ENCODE measurements around the gene LMBR1L.
"Not testable (repeated sequence)": the region's sequence is repeated elsewhere in the genome, so short reads cannot be mapped to it uniquely, and the experiment has no call there.

The LMBR1L gene

DNA sequence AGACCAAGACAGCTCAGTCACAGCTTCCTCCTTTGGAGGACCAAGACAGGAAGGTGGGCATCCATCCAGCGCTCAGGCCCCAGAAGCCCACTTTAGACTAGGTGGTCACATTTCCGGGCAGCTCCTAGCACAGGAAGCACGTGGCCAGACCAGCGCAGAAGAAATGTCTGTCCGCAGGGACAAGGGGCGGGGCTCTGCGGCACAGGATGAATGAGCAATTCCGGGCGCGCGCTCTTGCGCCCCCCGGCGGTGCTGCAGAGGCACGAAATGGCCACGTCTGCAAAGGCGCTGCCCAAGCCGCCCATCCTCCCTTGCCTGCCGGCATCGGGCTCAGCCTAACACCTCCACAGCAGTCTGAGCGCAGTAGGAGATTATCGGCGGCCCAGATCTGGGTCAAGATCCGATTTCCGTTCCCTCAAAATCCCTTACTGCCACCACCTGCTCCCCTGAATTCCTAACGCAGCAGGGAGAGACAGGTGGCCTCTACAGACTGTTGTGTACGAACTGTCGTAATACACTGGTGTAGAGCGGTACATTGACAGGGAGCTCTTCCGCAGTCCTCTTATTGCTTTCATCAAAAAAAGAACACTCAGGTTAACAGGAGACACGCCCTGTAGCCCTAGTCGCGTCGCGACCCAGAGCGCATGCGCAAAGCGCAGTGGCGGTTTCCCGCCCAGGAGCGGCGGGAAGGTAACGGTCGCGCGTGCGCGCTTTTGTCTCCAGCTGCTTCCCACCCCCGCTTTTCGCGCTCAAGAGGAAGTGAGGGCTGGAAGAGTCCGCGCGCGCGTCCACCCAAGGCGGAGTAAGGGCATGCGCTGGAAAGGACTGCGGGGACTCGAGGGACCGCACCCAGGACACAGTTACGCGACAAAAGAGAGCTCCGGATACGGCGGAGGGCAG, 19.8 kb upstream of the LMBR1L start:
- TF ChIP-seq RARB (CRISPR knock-in tag; IDR thresholded peaks at IDR 0.05) (no peak), ZFP30 (CRISPR knock-in tag; IDR thresholded peaks at IDR 0.05) (0 out of 2 replicates have a peak, but pooled peaks have one; percentile 2)
- peak; percentile 76 for ATAC-seq

DNA sequence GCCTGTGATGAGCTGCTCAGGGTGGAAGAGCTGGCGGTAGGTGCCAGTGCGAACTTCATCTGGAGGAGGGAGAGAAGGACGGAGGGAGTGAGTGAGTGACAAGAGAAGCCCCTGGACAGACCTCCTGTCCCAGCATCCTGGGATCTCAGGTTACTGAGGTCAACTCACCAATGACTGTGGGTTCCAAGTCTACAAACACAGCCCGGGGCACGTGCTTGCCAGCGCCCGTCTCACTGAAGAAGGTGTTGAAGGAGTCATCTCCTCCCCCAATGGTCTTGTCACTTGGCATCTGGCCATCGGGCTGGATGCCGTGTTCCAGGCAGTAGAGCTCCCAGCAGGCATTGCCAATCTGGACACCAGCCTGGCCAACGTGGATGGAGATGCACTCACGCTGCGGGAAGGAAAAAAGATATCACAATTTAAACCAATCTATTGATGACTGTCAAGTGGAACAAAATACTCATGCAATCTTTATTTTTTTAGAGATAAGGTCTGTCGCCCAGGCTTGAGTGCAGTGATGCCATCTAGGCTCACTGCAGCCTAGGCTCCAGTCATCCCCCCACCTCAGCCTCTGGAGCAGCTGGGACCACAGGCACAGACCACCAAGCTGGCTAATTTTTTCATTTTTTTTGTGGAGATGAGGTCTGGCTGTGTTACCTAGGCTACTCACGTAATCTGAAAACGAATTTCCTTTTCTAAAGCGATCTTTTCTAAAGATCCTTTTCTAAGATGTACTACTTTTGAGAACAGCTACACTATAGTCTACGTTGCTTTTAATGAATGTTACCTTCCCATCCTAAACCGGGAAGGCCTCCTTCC, 18.9 kb upstream of the LMBR1L start:
- ATAC-seq: no peak
- TF ChIP-seq ZNF8 (CRISPR knock-in tag; IDR thresholded peaks at IDR 0.05) (no peak), ZFP3 (CRISPR knock-in tag; IDR thresholded peaks at IDR 0.05) (no peak), ESRRG (CRISPR knock-in tag; IDR thresholded peaks at IDR 0.05) (no peak), ZNF70 (CRISPR knock-in tag; IDR thresholded peaks at IDR 0.05) (no peak), PATZ1 (CRISPR knock-in tag; IDR thresholded peaks at IDR 0.05; ENCODE audit: borderline replicate concordance) (no peak), RARB (CRISPR knock-in tag; IDR thresholded peaks at IDR 0.05) (no peak), CSDC2 (CRISPR knock-in tag; IDR thresholded peaks at IDR 0.05) (no peak), ARNTL (CRISPR knock-in tag; IDR thresholded peaks at IDR 0.05; ENCODE audit: borderline replicate concordance, low read depth) (no peak), SNAI2 (CRISPR knock-in tag; IDR thresholded peaks at IDR 0.05) (no peak), ZFP30 (CRISPR knock-in tag; IDR thresholded peaks at IDR 0.05) (no peak), BACH2 (CRISPR knock-in tag; IDR thresholded peaks at IDR 0.05; ENCODE audit: borderline replicate concordance) (no peak), OSR1 (CRISPR knock-in tag; IDR thresholded peaks at IDR 0.05) (no peak), TCF4 (CRISPR knock-in tag; IDR thresholded peaks at IDR 0.05; ENCODE audit: borderline replicate concordance) (no peak), ISL1 (CRISPR knock-in tag; IDR thresholded peaks at IDR 0.05) (no peak), TOX (CRISPR knock-in tag; IDR thresholded peaks at IDR 0.05; ENCODE audit: borderline replicate concordance) (no peak), GLIS3 (CRISPR knock-in tag; IDR thresholded peaks at IDR 0.05) (no peak)
- TF ChIP-seq, protein P1, sequence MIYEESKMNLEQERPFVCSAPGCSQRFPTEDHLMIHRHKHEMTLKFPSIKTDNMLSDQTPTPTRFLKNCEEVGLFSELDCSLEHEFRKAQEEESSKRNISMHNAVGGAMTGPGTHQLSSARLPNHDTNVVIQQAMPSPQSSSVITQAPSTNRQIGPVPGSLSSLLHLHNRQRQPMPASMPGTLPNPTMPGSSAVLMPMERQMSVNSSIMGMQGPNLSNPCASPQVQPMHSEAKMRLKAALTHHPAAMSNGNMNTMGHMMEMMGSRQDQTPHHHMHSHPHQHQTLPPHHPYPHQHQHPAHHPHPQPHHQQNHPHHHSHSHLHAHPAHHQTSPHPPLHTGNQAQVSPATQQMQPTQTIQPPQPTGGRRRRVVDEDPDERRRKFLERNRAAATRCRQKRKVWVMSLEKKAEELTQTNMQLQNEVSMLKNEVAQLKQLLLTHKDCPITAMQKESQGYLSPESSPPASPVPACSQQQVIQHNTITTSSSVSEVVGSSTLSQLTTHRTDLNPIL (CRISPR knock-in tag; IDR thresholded peaks at IDR 0.05; ENCODE audit: low read depth): no peak
- TF ChIP-seq, protein P2, sequence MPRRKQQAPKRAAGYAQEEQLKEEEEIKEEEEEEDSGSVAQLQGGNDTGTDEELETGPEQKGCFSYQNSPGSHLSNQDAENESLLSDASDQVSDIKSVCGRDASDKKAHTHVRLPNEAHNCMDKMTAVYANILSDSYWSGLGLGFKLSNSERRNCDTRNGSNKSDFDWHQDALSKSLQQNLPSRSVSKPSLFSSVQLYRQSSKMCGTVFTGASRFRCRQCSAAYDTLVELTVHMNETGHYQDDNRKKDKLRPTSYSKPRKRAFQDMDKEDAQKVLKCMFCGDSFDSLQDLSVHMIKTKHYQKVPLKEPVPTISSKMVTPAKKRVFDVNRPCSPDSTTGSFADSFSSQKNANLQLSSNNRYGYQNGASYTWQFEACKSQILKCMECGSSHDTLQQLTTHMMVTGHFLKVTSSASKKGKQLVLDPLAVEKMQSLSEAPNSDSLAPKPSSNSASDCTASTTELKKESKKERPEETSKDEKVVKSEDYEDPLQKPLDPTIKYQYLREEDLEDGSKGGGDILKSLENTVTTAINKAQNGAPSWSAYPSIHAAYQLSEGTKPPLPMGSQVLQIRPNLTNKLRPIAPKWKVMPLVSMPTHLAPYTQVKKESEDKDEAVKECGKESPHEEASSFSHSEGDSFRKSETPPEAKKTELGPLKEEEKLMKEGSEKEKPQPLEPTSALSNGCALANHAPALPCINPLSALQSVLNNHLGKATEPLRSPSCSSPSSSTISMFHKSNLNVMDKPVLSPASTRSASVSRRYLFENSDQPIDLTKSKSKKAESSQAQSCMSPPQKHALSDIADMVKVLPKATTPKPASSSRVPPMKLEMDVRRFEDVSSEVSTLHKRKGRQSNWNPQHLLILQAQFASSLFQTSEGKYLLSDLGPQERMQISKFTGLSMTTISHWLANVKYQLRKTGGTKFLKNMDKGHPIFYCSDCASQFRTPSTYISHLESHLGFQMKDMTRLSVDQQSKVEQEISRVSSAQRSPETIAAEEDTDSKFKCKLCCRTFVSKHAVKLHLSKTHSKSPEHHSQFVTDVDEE (CRISPR knock-in tag; IDR thresholded peaks at IDR 0.05): no peak
- TF ChIP-seq, protein P3, sequence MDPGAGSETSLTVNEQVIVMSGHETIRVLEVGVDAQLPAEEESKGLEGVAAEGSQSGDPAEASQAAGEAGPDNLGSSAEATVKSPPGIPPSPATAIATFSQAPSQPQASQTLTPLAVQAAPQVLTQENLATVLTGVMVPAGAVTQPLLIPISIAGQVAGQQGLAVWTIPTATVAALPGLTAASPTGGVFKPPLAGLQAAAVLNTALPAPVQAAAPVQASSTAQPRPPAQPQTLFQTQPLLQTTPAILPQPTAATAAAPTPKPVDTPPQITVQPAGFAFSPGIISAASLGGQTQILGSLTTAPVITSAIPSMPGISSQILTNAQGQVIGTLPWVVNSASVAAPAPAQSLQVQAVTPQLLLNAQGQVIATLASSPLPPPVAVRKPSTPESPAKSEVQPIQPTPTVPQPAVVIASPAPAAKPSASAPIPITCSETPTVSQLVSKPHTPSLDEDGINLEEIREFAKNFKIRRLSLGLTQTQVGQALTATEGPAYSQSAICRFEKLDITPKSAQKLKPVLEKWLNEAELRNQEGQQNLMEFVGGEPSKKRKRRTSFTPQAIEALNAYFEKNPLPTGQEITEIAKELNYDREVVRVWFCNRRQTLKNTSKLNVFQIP (CRISPR knock-in tag; IDR thresholded peaks at IDR 0.05; ENCODE audit: borderline replicate concordance, low read depth): no peak
- TF ChIP-seq, protein P4, sequence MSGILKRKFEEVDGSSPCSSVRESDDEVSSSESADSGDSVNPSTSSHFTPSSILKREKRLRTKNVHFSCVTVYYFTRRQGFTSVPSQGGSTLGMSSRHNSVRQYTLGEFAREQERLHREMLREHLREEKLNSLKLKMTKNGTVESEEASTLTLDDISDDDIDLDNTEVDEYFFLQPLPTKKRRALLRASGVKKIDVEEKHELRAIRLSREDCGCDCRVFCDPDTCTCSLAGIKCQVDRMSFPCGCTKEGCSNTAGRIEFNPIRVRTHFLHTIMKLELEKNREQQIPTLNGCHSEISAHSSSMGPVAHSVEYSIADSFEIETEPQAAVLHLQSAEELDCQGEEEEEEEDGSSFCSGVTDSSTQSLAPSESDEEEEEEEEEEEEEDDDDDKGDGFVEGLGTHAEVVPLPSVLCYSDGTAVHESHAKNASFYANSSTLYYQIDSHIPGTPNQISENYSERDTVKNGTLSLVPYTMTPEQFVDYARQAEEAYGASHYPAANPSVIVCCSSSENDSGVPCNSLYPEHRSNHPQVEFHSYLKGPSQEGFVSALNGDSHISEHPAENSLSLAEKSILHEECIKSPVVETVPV (CRISPR knock-in tag; IDR thresholded peaks at IDR 0.05): no peak

GRCh38 chr12:49127971-49128370, 17.3 kb upstream of the LMBR1L start:
- not testable (repeated sequence) for ATAC-seq

All from SK-N-SH treated with all-trans-retinoic acid at 6 μM for 48 hours (cell line).